SK-N-SH (cell line): ENCODE measurements around the gene PTH. TPM values are rescaled to one million over a fixed set of nuclear protein-coding genes. Genes with fewer than 3 reads are reported as not detected.

Experiments used
- CTCF ChIA-PET: fragments of 300-600, 350-600 bp; formaldehyde crosslinking; extraction: SDS; loops from one replicate; lab custom pipeline; 2021; lab: Yijun Ruan, JAX
- POLR2A ChIA-PET: fragments of 350-600 bp; sonication (Branson Sonifier 250); formaldehyde crosslinking; extraction: SDS; loops from one replicate; lab custom pipeline; 2020; ENCODE audit warnings: antibody characterized with exemption, inconsistent platforms; lab: Yijun Ruan, JAX
- DNase-seq: peaks from one replicate; pipeline ENCODE4 v3.0.0; 2012
- H2AFZ ChIP-seq: fragments of 200-600 bp; sonication (generic); 2 replicates; pipeline ENCODE4 v1.8.1; 2016; ENCODE audit warnings: antibody characterized with exemption, mild to moderate bottlenecking, low read depth
- H3F3A ChIP-seq: fragments of 200-600 bp; sonication (generic); replicated peaks from 2 replicates; pipeline ENCODE3; 2016; ENCODE audit warnings: antibody characterized with exemption, mild to moderate bottlenecking; ENCODE audit not compliant: insufficient read depth
- H3K27ac ChIP-seq, 2 experiments: fragments of 200-500 bp in 1 of 2; fragments of 200-600 bp in 1 of 2; sonication (Bioruptor generic) in 1 of 2; sonication (generic), shearing (Covaris generic) in 1 of 2; 2 replicates each; pipeline versions ENCODE4 v1.5.1 to v1.6.1; 2014 to 2016; ENCODE audit warnings: low read depth in 2 of 2, inconsistent platforms in 1 of 2, low read length in 1 of 2, mild to moderate bottlenecking in 1 of 2, mixed read lengths in 1 of 2
- H3K27me3 ChIP-seq: fragments of 200-600 bp; sonication (generic), shearing (Covaris generic); 2 replicates; pipeline ENCODE4 v1.6.1; 2016; ENCODE audit warnings: mixed run types; ENCODE audit not compliant: insufficient read depth
- H3K36me3 ChIP-seq, 2 experiments: fragments of 200-500 bp in 1 of 2; fragments of 200-600 bp in 1 of 2; sonication (Bioruptor generic) in 1 of 2; sonication (generic) in 1 of 2; replicated peaks in 1 of 2; 2 replicates each; pipeline versions ENCODE3 to v1.5.1; 2014 to 2016; ENCODE audit warnings: low read length in 1 of 2, mild to moderate bottlenecking in 1 of 2; ENCODE audit not compliant: insufficient read depth in 2 of 2, control insufficient read depth in 1 of 2
- H3K4me1 ChIP-seq, 2 experiments: fragments of 200-500 bp in 1 of 2; fragments of 200-600 bp in 1 of 2; sonication (Bioruptor generic) in 1 of 2; sonication (generic), shearing (Covaris generic) in 1 of 2; 2 replicates each; pipeline versions ENCODE4 v1.5.1 to v1.6.1; 2014 to 2016; ENCODE audit warnings: low read depth in 1 of 2, low read length in 1 of 2, mixed run types in 1 of 2; ENCODE audit not compliant: insufficient read depth in 2 of 2, control insufficient read depth in 1 of 2
- H3K4me2 ChIP-seq: fragments of 200-600 bp; sonication (generic), shearing (Covaris generic); 2 replicates; pipeline ENCODE4 v1.6.1; 2017; ENCODE audit warnings: mixed run types
- H3K4me3 ChIP-seq, 2 experiments: fragments of 200-500 bp in 1 of 2; fragments of 200-600 bp in 1 of 2; sonication (Bioruptor generic) in 1 of 2; sonication (generic), shearing (Covaris generic) in 1 of 2; 2 replicates each; pipeline versions ENCODE4 v1.5.1 to v1.8.1; 2014 to 2016; ENCODE audit warnings: low read depth in 2 of 2, inconsistent platforms in 1 of 2, low read length in 1 of 2, mild to moderate bottlenecking in 1 of 2, mixed read lengths in 1 of 2, moderate library complexity in 1 of 2
- H3K79me2 ChIP-seq: fragments of 200-600 bp; sonication (generic); 2 replicates; pipeline ENCODE4 v1.8.1; 2017; ENCODE audit warnings: mild to moderate bottlenecking; ENCODE audit not compliant: insufficient read depth
- H3K9ac ChIP-seq: fragments of 200-600 bp; sonication (generic); 2 replicates; pipeline ENCODE4 v1.6.1; 2017; ENCODE audit warnings: mixed run types
- H3K9me2 ChIP-seq: fragments of 200-600 bp; sonication (generic); 2 replicates; pipeline ENCODE4 v1.6.1; 2017; ENCODE audit warnings: mixed run types
- H3K9me3 ChIP-seq: fragments of 200-600 bp; sonication (generic); 2 replicates; pipeline ENCODE4 v1.6.1; 2017; ENCODE audit warnings: mixed run types, mild to moderate bottlenecking, moderate library complexity
- H4K20me1 ChIP-seq: fragments of 200-600 bp; sonication (generic); 2 replicates; pipeline ENCODE4 v1.6.1; 2017; ENCODE audit warnings: mild to moderate bottlenecking, mixed run types; ENCODE audit not compliant: insufficient read depth
- CHD2 ChIP-seq: fragments of 150-350 bp; IDR thresholded peaks from 2 replicates; pipeline ENCODE4 v1.6.1; 2018; ENCODE audit warnings: low read length; ENCODE audit not compliant: partially characterized antibody
- CTCF ChIP-seq: fragments of 200-600 bp; sonication (generic); IDR thresholded peaks from 2 replicates; pipeline ENCODE4 v1.6.1; 2017; ENCODE audit warnings: antibody characterized with exemption, mild to moderate bottlenecking, moderate library complexity
- FOSL2 ChIP-seq: IDR thresholded peaks from 2 replicates; pipeline ENCODE4 v1.4.0; 2012; ENCODE audit warnings: low read depth, mild to moderate bottlenecking, moderate library complexity, borderline replicate concordance
- FOXJ3 ChIP-seq: sonication (generic); formaldehyde crosslinking; IDR thresholded peaks from 2 replicates; pipeline ENCODE4 v1.5.1; 2020; ENCODE audit warnings: mild to moderate bottlenecking, missing genetic modification reagents
- FOXM1 ChIP-seq: IDR thresholded peaks from 2 replicates; pipeline ENCODE4 v1.4.0; 2012; ENCODE audit warnings: low read depth, mild to moderate bottlenecking
- GATA2 ChIP-seq: sonication (generic); formaldehyde crosslinking; IDR thresholded peaks from 2 replicates; pipeline ENCODE4 v1.5.0; 2020; ENCODE audit warnings: mild to moderate bottlenecking, missing genetic modification reagents
- JUND ChIP-seq: IDR thresholded peaks from 2 replicates; pipeline ENCODE4 v1.4.0; 2012
- NRF1 ChIP-seq: IDR thresholded peaks from 2 replicates; pipeline ENCODE4 v1.6.1; 2012; ENCODE audit warnings: low read depth, mild to moderate bottlenecking, low read length
- POLR2AphosphoS5 ChIP-seq: IDR thresholded peaks from 2 replicates; pipeline ENCODE4 v1.6.1; 2012; ENCODE audit warnings: low read depth, low read length
- REST ChIP-seq: IDR thresholded peaks from 2 replicates; pipeline ENCODE4 v1.6.1; 2012; ENCODE audit warnings: mild to moderate bottlenecking, low read depth, low read length, moderate library complexity
- SIN3A ChIP-seq: IDR thresholded peaks from 2 replicates; pipeline ENCODE4 v1.6.1; 2012; ENCODE audit warnings: low read depth, mild to moderate bottlenecking, low read length, moderate library complexity, borderline replicate concordance
- TAF1 ChIP-seq: IDR thresholded peaks from 2 replicates; pipeline ENCODE4 v1.6.1; 2012; ENCODE audit warnings: low read depth, mild to moderate bottlenecking, low read length, moderate library complexity, borderline replicate concordance
- TCF12 ChIP-seq: IDR thresholded peaks from 2 replicates; pipeline ENCODE4 v1.4.0; 2012
- USF1 ChIP-seq: IDR thresholded peaks from 2 replicates; pipeline ENCODE4 v1.4.0; 2012; ENCODE audit warnings: low read depth, borderline replicate concordance
- YY1 ChIP-seq: IDR thresholded peaks from 2 replicates; pipeline ENCODE4 v1.4.0; 2012; ENCODE audit warnings: low read depth, mild to moderate bottlenecking
- WGBS: methylation state at CpG from one replicate; pipeline ENCODE4 v1.1.6; 2017; ENCODE audit warnings: low lambda C conversion rate; 5-methylcytosine and 5-hydroxymethylcytosine counted together
- polyA plus RNA-seq, 3 experiments: library from polyadenylated mRNA; depleted of rRNA; stranded (reverse); fragments of >200 nt; gene quantifications; 2 replicates each; pipeline ENCODE4 v1.2.3, GENCODE V29; 2012

PTH gene
- polyA plus RNA-seq, 1 of the 3 experiments (the other 2 are of a cell fraction), result not detected

- Histone ChIP-seq H3K4me3 (no peak overlapping the region), H3K4me2 (no peak overlapping the region), H3K79me2 (peaks cover 97% of the 10 kb centered on the region), H3K27ac (no peak overlapping the region), H3K36me3 (peaks cover 0 to 14% of the 10 kb centered on the region in 2 experiments), H3K4me1 (peaks cover 0 to 6% of the 10 kb centered on the region in 2 experiments; a peak in 3 of 4 replicates), H3K27me3 (no peaks in the 10 kb centered on the region), H3K9me3 (no peaks in the 10 kb centered on the region; the same call in 1 of the 2 replicates), H4K20me1 (peaks cover 15% of the 10 kb centered on the region), H3F3A (peaks cover 6% of the 10 kb centered on the region), H3K9ac (no peak overlapping the region), H2AFZ (no peak overlapping the region), H3K9me2 (no peaks in the 10 kb centered on the region; the same call in 1 of the 2 replicates)
- CTCF ChIA-PET, result no interaction called here
- no peak for DNase-seq
- POLR2A ChIA-PET, result no interaction called here
- TF ChIP-seq REST (no peak), TCF12 (no peak), YY1 (no peak), FOXM1 (no peak), GATA2 (no peak), SIN3A (no peak), POLR2AphosphoS5 (no peak), CTCF (no peak)
- 90% methylated on average over 2 of the region's 2 CpGs for WGBS
Observed at GRCh38 chr11:13448876-13449275, 46.9 kb downstream of the PTH start.

GRCh38 chr11:13446444-13446843, 49.4 kb downstream of the PTH start:
- Histone ChIP-seq H3K4me3 (no peak overlapping the region), H3K79me2 (peaks cover 97% of the 10 kb centered on the region), H4K20me1 (peaks cover 15% of the 10 kb centered on the region), H3K27ac (no peak overlapping the region), H3K27me3 (no peaks in the 10 kb centered on the region), H3K4me2 (no peak overlapping the region), H3K9me3 (no peaks in the 10 kb centered on the region; the same call in 1 of the 2 replicates), H3K36me3 (peaks cover 0 to 4% of the 10 kb centered on the region in 2 experiments), H3K9ac (no peak overlapping the region), H3K9me2 (no peaks in the 10 kb centered on the region), H3K4me1 (peaks cover 0 to 6% of the 10 kb centered on the region in 2 experiments; a peak in 3 of 4 replicates), H2AFZ (no peak overlapping the region), H3F3A (peaks cover 6% of the 10 kb centered on the region)
- CTCF ChIA-PET, result no interaction called here
- DNase-seq, result no peak
- TF ChIP-seq TAF1 (no peak), CHD2 (no peak), FOSL2 (no peak), JUND (no peak), FOXJ3 (CRISPR knock-in tag) (no peak), NRF1 (no peak), POLR2AphosphoS5 (no peak), USF1 (no peak), TCF12 (no peak)
- POLR2A ChIA-PET, result no interaction called here
